Keratinocyte (primary cell): ENCODE results near the gene PSMG2. TPM values are rescaled to one million over a fixed set of nuclear protein-coding genes. Genes with fewer than 3 reads are reported as not detected.
A peak's percentile ranks its signal among the peaks of the same experiment; 100 is the strongest.

ENCODE experiments used
- DNase-seq: peaks from one replicate; pipeline ENCODE4 v3.0.0-alpha.2; 2011; ENCODE audit warnings: low read depth, missing footprints, low spot score
- FAIRE-seq: peaks from 2 replicates; lab custom pipeline; 2011; peaks lifted over from hg19 to GRCh38; lab: Jason Lieb, UNC
- H2AFZ ChIP-seq: 2 replicates; pipeline ENCODE4 v1.6.0; 2012; ENCODE audit warnings: low read length, control low read depth, inconsistent platforms; ENCODE audit not compliant: control insufficient read depth
- H3K27ac ChIP-seq: 2 replicates; pipeline ENCODE4 v1.5.1; 2011; ENCODE audit warnings: low read length; ENCODE audit not compliant: control insufficient read depth, insufficient read depth
- H3K27me3 ChIP-seq: 3 replicates; pipeline ENCODE4 v1.6.0; 2011; ENCODE audit warnings: low read length; ENCODE audit not compliant: control insufficient read depth, insufficient read depth; ENCODE audit errors: extremely low read depth
- H3K36me3 ChIP-seq, 2 experiments: 2 replicates in 1 of 2; 3 replicates in 1 of 2; pipeline ENCODE4 v1.5.1; 2011; ENCODE audit warnings: low read length in 2 of 2, mild to moderate bottlenecking in 1 of 2; ENCODE audit not compliant: control insufficient read depth in 2 of 2, insufficient read depth in 2 of 2; ENCODE audit errors: extremely low read depth in 1 of 2
- H3K4me1 ChIP-seq: 3 replicates; pipeline ENCODE4 v1.5.1; 2011; ENCODE audit warnings: low read length; ENCODE audit not compliant: control insufficient read depth, insufficient read depth; ENCODE audit errors: extremely low read depth
- H3K4me2 ChIP-seq: 3 replicates; pipeline ENCODE4 v1.6.0; 2011; ENCODE audit warnings: low read depth, low read length; ENCODE audit not compliant: control insufficient read depth, insufficient read depth; ENCODE audit errors: extremely low read depth
- H3K4me3 ChIP-seq, 3 experiments: fragments of 200-600 bp in 1 of 3; sonication (generic) in 1 of 3; 2 replicates in 2 of 3; 3 replicates in 1 of 3; pipeline ENCODE4 v1.5.1; 2011 to 2016; ENCODE audit warnings: low read length in 3 of 3, mild to moderate bottlenecking in 3 of 3, control low read depth in 2 of 3, inconsistent platforms in 1 of 3, low read depth in 1 of 3, mixed read lengths in 1 of 3, mixed run types in 1 of 3, moderate library complexity in 1 of 3; ENCODE audit not compliant: control insufficient read depth in 2 of 3, insufficient read depth in 2 of 3; ENCODE audit errors: extremely low read depth in 1 of 3
- H3K79me2 ChIP-seq: 2 replicates; pipeline ENCODE4 v1.6.0; 2012; ENCODE audit warnings: low read length; ENCODE audit not compliant: control insufficient read depth, insufficient read depth
- H3K9ac ChIP-seq: 3 replicates; pipeline ENCODE4 v1.6.0; 2011; ENCODE audit warnings: low read length; ENCODE audit not compliant: control insufficient read depth, insufficient read depth; ENCODE audit errors: extremely low read depth
- H3K9me1 ChIP-seq: 3 replicates; pipeline ENCODE4 v1.6.0; 2011; ENCODE audit warnings: low read length; ENCODE audit not compliant: control insufficient read depth, insufficient read depth; ENCODE audit errors: extremely low read depth
- H3K9me3 ChIP-seq: 2 replicates; pipeline ENCODE4 v1.5.1; 2012; ENCODE audit warnings: low read depth, low read length; ENCODE audit not compliant: control insufficient read depth
- H4K20me1 ChIP-seq: 3 replicates; pipeline ENCODE4 v1.6.0; 2011; ENCODE audit warnings: low read length; ENCODE audit not compliant: control insufficient read depth, insufficient read depth; ENCODE audit errors: extremely low read depth
- EZH2 ChIP-seq: IDR thresholded peaks from one replicate; pipeline ENCODE4 v1.6.1; 2012; ENCODE audit warnings: inconsistent platforms, mild to moderate bottlenecking, low read length, moderate library complexity
- dilution Hi-C: fragments of 300-500 bp; cut with MboI; formaldehyde crosslinking; loops from one replicate; pipeline ENCODE4 v1.7.0; 2020; ENCODE audit warnings: low sequenced_read_pairs; ENCODE audit not compliant: extremely low pct_ligation_motif_present
- polyA minus RNA-seq, 3 experiments: library from RNA; depleted of rRNA, polyadenylated mRNA; stranded (reverse); fragments of >200 nt; gene quantifications; 1 replicate in 1 of 3; 2 replicates in 1 of 3; 3 replicates in 1 of 3; pipeline ENCODE4 v1.2.3, GENCODE V29; 2011
- polyA plus RNA-seq, 5 experiments: library from polyadenylated mRNA; depleted of rRNA in 3 of 5; stranded (reverse) in 3 of 5; stranded (forward) in 1 of 5; unstranded in 1 of 5; fragments of >200 nt; gene quantifications; 1 replicate in 1 of 5; 2 replicates in 3 of 5; 3 replicates in 1 of 5; pipeline versions ENCODE4 v1.2.1 to v1.2.3, GENCODE V29; 2011 to 2012; ENCODE audit warnings: missing spikeins in 2 of 5, low read depth in 1 of 5, low replicate concordance in 1 of 5
- TF ChIP-seq, protein P1 (sequence below), 3 experiments: IDR thresholded peaks in 1 of 3; conservative IDR thresholded peaks in 1 of 3; optimal IDR thresholded peaks in 1 of 3; 2 replicates in 2 of 3; 3 replicates in 1 of 3; pipeline versions ENCODE3 to v1.5.1; 2011; ENCODE audit warnings: low read length in 3 of 3, mild to moderate bottlenecking in 3 of 3, moderate library complexity in 2 of 3, control low read depth in 1 of 3, inconsistent platforms in 1 of 3; ENCODE audit not compliant: insufficient read depth in 2 of 3; ENCODE audit errors: extremely low read depth in 1 of 3

The PSMG2 gene, protein sequence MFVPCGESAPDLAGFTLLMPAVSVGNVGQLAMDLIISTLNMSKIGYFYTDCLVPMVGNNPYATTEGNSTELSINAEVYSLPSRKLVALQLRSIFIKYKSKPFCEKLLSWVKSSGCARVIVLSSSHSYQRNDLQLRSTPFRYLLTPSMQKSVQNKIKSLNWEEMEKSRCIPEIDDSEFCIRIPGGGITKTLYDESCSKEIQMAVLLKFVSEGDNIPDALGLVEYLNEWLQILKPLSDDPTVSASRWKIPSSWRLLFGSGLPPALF
- polyA plus RNA-seq (40.0 to 69.3 TPM (median 50.7 TPM) in 3 replicates), polyA minus RNA-seq (25.7 to 41.6 TPM (median 29.7 TPM) in 3 replicates)
- polyA plus RNA-seq (2011; ENCODE audit: low read depth) = 4.0 TPM
- 43.4 and 74.3 TPM in 2 replicates for polyA plus RNA-seq (2011; cell fraction: cytosol; rRNA removed)
- polyA plus RNA-seq (2011; cell fraction: nucleus; rRNA removed) = 29.5 and 36.2 TPM in 2 replicates
- polyA plus RNA-seq (2012; ENCODE audit: low replicate concordance) = 54.3 and 56.5 TPM in 2 replicates
- 34.1 TPM for polyA minus RNA-seq (2011; cell fraction: cytosol; rRNA and poly(A)+ RNA removed)
- 6.5 and 11.8 TPM in 2 replicates for polyA minus RNA-seq (2011; cell fraction: nucleus; rRNA and poly(A)+ RNA removed)

DNA sequence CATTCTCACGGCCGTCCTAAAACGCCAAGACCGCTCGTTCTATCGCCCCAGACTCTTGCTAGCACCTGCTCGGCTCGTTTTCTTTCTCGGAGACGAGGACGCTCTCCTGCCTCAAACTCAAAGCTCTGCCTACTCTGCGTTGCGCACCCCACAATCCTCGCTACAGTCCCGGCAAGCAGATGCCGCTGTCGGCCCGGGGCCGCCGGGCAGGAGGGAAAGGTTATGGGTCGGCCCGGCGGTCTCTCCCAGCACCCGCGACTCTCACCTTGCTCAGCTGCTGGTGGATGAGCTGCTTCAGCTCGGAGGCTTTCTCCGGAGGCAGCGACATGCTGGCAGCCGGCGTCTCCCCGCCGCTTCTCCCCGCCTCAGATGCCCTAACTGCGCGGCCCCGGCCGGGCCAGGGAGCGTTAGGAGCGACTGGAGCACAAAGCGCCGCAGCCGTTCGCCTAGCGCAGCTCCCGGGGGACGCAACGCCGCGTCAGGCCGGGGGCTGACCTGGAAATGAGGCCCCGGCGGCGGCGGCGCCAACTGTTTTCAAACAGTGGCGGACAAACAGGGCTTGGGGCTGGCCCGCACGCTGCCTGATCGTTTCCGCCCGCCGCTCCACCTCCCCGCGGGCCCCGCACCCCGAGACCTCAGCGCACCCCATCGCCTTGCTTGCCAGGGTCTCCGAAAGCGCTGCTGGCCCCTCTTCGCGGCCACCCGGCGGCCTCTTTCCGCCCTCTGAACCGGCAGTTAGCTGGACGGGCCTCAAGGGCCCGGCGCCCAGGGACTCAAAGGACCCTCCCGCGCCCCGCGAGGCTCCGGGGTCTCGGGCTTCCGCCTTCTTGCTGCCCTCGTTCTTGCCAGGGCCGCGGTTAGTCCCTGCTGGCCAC lies at the start of gene PSMG2, which contains the start of gene CEP76:
Gene PSMG2, plus strand, starts transcription at position 822 of the 875 bp plus-strand sequence. CDS start 66 bp downstream, outside the sequence.
Gene CEP76, minus strand, starts transcription at position 503 of the 875 bp plus-strand sequence. Its CDS starts 175 bp downstream, at position 328.
- DNase-seq (no peak), FAIRE-seq (no peak)
- Histone ChIP-seq H3K9me3 (no peaks in the 10 kb centered on the region), H3K9ac (peak within 1 kb of the TSS; percentile 99), H3K27ac (peak within 1 kb of the TSS; percentile 97), H4K20me1 (no peaks in the 10 kb centered on the region), H3K27me3 (no peaks in the 10 kb centered on the region), H2AFZ (peak within 1 kb of the TSS; percentile 96), H3K79me2 (peaks cover 49% of the 10 kb centered on the region), H3K4me3 (peak within 1 kb of the TSS; percentile 69 to 97 (median 90)), H3K4me1 (peaks cover 26% of the 10 kb centered on the region), H3K4me2 (peak within 1 kb of the TSS; percentile 84), H3K36me3 (peaks cover 4 to 5% of the 10 kb centered on the region in 2 experiments), H3K9me1 (peaks cover 2% of the 10 kb centered on the region)
- dilution Hi-C loops = no loop called here
- no peak for TF ChIP-seq EZH2
- TF ChIP-seq, protein P1, sequence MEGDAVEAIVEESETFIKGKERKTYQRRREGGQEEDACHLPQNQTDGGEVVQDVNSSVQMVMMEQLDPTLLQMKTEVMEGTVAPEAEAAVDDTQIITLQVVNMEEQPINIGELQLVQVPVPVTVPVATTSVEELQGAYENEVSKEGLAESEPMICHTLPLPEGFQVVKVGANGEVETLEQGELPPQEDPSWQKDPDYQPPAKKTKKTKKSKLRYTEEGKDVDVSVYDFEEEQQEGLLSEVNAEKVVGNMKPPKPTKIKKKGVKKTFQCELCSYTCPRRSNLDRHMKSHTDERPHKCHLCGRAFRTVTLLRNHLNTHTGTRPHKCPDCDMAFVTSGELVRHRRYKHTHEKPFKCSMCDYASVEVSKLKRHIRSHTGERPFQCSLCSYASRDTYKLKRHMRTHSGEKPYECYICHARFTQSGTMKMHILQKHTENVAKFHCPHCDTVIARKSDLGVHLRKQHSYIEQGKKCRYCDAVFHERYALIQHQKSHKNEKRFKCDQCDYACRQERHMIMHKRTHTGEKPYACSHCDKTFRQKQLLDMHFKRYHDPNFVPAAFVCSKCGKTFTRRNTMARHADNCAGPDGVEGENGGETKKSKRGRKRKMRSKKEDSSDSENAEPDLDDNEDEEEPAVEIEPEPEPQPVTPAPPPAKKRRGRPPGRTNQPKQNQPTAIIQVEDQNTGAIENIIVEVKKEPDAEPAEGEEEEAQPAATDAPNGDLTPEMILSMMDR (optimal IDR thresholded peaks at IDR 0.05 in 1 of 3, IDR thresholded peaks at IDR 0.05 in 1 of 3, conservative IDR thresholded peaks at IDR 0.05 in 1 of 3; ENCODE audit: extremely low read depth in 1 of 3, insufficient read depth in 2 of 3, low read length in 3 of 3) = no peak

GRCh38 chr18:12654971-12655370 lies 47.9 kb upstream of the PSMG2 start:
- Histone ChIP-seq H3K4me3 (no peak overlapping the region), H3K9ac (no peak overlapping the region), H4K20me1 (peaks cover 3% of the 10 kb centered on the region), H3K27ac (no peak overlapping the region), H2AFZ (no peak overlapping the region), H3K9me3 (no peaks in the 10 kb centered on the region), H3K79me2 (peaks cover 61% of the 10 kb centered on the region), H3K27me3 (no peaks in the 10 kb centered on the region), H3K36me3 (no peaks in the 10 kb centered on the region), H3K4me2 (no peak overlapping the region), H3K4me1 (peaks cover 11% of the 10 kb centered on the region), H3K9me1 (peaks cover 2% of the 10 kb centered on the region)
- dilution Hi-C loops = no loop called here
- no peak for DNase-seq
- TF ChIP-seq, protein P1 (optimal IDR thresholded peaks at IDR 0.05 in 1 of 3, IDR thresholded peaks at IDR 0.05 in 1 of 3, conservative IDR thresholded peaks at IDR 0.05 in 1 of 3; ENCODE audit: extremely low read depth in 1 of 3, insufficient read depth in 2 of 3, low read length in 3 of 3) = no peak
- TF ChIP-seq EZH2 = no peak
- FAIRE-seq = no peak
